22Rv1 (cell line): ENCODE measurements around the gene MAP3K21.
A peak's percentile ranks its signal among the peaks of the same experiment; 100 is the strongest.

ENCODE experiments used
- H3K27ac ChIP-seq: fragments of 450-650 bp; 2 replicates; pipeline ENCODE4 v1.5.1; 2017
- ZFX ChIP-seq: fragments of 450-650 bp; IDR thresholded peaks from 2 replicates; pipeline ENCODE4 v1.6.1; 2017; ENCODE audit warnings: antibody characterized with exemption, borderline replicate concordance
- TF ChIP-seq, protein P1 (sequence below): fragments of 450-650 bp; IDR thresholded peaks from 2 replicates; pipeline ENCODE4 v1.5.1; 2017; ENCODE audit warnings: mild to moderate bottlenecking

The MAP3K21 gene

DNA sequence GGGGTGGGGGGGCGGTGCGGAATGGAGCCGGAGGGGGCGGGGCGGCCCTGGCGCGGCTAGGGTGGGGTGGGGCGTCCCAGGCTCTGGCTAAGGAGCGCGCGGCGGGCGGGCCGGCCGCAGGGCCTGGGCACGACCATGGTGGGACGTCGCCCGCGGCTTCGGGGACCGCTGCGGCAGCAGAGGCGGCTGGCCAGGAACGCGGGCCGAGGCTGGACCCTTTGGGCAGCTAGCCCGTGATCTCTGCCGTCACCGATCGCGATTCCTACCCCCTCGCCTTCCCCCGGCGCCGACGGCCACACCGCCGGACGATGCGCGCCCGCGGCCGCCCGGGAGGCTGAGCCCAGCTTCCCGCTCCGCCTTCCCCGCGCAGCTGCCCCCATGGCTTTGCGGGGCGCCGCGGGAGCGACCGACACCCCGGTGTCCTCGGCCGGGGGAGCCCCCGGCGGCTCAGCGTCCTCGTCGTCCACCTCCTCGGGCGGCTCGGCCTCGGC, at the start of gene MAP3K21:
MAP3K21 (plus strand) TSS at position 74 of the 491 bp plus-strand sequence; CDS start at position 379, 305 bp downstream.
- H3K27ac ChIP-seq = peak within 1 kb of the TSS; percentile 53

DNA sequence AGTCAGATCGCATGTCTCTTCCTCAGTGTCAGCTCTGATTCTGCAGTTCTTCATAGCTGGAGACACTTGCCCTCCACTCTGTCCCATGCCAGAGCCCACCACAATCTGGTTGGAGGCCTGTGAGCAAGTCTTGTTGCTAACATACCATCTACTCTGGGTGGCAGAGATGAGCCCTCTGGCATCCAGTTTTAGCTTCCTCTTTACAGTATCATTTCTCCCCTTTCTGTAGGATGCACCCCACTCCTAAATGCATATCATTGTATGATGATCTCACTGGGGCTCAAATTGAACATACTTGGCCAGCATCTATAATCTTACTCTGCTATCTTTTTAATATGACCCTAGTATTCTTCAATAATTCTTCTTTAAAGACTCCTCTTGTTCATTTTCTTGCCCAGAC, 48.9 kb upstream of the MAP3K21 start:
- TF ChIP-seq ZFX = no peak
- TF ChIP-seq, protein P1, sequence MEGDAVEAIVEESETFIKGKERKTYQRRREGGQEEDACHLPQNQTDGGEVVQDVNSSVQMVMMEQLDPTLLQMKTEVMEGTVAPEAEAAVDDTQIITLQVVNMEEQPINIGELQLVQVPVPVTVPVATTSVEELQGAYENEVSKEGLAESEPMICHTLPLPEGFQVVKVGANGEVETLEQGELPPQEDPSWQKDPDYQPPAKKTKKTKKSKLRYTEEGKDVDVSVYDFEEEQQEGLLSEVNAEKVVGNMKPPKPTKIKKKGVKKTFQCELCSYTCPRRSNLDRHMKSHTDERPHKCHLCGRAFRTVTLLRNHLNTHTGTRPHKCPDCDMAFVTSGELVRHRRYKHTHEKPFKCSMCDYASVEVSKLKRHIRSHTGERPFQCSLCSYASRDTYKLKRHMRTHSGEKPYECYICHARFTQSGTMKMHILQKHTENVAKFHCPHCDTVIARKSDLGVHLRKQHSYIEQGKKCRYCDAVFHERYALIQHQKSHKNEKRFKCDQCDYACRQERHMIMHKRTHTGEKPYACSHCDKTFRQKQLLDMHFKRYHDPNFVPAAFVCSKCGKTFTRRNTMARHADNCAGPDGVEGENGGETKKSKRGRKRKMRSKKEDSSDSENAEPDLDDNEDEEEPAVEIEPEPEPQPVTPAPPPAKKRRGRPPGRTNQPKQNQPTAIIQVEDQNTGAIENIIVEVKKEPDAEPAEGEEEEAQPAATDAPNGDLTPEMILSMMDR = no peak
- no peak overlapping the region for H3K27ac ChIP-seq

More for the DNA sequence above, at the start of gene MAP3K21:
- TF ChIP-seq, protein P1 = no peak
- TF ChIP-seq ZFX = no peak

DNA sequence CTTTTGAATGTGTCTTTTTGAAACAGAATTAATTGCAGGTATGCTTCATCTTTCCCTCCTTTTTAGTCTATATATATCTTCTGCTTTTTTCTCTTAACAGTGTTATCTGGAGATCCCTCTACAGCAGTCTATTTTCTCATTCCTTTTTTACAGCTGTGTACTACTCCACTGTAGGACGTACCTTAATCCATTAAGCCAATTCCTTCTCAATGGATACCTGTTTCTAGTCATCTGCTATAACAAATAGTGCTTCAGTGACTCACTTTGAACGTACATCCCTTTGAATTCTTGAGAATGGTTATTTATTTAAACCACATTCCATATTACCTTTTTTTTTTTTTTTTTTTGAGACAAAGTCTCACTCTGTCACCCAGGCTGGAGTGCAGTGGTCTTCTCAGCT, 47.6 kb upstream of the MAP3K21 start:
- no peak overlapping the region for H3K27ac ChIP-seq
- TF ChIP-seq, protein P1 = no peak
- TF ChIP-seq ZFX = no peak

DNA sequence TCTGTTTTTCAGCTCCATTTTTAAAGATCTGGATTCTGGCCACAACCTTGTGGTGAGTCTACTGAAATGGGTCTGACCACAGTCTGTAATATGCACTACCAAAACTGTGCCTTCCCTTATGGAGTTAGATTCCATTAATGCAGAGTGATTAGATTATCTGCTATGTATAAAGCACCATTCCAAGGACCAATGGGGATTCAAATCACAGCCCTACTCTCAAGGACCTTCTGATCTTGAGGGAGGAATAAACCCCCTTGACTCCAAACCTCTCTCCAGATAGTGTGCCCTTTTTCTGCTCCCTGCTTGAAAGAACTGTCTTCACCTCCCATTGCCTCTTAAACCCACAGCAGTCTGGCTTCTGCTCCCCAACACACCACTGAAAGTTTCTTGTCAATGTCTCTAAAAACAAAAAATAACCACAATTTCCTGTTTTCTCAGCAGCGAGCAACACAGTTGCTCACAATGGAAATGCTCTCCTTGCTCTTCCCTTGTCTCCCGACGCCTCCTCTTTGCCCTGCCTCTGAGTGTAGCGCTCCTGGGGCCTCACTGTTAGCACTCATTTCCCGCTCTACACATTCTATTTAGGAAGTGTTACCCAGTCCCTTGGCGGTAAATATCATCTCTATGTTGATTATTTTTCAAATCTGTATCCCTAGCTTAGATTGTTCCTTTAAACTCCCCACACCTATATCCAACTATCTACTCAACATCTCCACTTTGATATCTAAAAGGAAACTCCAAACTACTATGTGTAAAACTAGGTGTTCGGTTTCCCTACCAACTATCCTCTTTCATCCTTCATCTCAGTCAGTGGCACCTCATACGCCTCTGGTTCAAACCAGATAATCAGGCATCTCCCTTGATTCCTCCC, 45.6 kb upstream of the MAP3K21 start:
- no peak overlapping the region for H3K27ac ChIP-seq
- TF ChIP-seq, protein P1 = no peak
- TF ChIP-seq ZFX = no peak

DNA sequence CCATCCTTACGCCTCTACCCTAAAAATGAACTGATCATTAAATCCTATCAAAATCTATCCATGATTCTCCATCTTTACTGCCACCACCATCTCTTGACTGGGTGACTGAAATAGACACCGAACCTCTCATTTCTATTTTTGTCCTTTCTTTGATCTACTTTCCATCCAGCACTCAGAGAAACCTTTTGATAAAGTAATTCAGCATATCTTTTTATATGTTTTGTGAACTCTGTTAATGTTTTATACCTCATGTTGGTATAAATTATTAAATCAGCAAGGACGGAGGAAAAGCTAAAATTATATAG, 45.0 kb upstream of the MAP3K21 start:
- no peak overlapping the region for H3K27ac ChIP-seq
- no peak for TF ChIP-seq ZFX
- TF ChIP-seq, protein P1 = no peak

DNA sequence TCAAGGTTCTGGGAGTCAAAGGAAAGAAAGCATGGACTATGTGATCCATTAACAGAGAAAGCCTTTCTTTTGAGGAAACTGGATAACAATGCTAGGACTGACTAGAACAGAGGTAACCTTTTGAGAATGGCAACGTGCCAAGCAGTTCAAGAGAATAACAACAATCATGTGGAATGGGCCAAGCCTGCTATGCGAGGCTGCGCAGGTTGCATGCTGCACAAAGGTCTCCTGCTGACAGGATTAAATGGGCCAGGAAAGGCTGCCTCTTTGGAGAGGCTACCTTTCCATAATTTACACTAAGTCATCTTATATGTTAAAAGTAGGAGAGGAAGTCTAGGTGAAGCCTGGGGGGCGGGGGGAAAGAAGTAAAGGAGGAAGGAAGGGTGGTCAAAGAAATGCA, 37.8 kb upstream of the MAP3K21 start:
- no peak overlapping the region for H3K27ac ChIP-seq
- TF ChIP-seq, protein P1 = no peak
- TF ChIP-seq ZFX = no peak

DNA sequence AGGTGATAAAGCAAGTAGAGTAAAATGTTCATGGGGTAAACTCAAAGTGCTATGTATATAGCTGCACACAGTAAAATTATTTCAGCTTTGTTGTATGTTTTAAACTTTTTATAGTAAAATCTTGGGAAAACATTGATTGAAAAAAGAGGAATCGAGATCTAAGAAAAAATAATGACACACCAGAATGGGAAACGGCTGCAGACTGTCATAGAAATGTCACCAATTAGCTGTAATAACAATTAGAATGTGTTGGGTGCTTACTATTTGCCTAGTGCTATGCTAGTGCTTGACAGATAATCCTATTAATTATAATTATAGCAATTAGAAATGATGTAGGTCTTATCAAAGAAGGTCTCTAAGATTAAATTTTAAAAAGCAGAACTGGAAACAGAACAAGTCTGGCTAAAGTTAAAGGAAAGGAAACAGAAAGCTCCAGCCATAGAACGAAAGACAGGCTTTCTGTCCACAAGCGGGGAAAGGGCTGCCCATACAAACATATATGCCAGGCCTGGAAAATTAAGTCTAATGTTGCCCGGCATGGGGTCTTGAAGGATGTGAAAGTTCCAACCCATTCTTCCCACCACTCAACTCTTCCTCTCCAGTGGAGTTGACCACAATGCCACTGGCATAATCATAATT, 37.0 kb upstream of the MAP3K21 start:
- TF ChIP-seq ZFX = no peak
- TF ChIP-seq, protein P1 = no peak
- no peak overlapping the region for H3K27ac ChIP-seq
